K562 treated with DMSO at 1 percent for 24 hours (cell line): ENCODE data around the gene UQCRC1. TPM values are rescaled to one million over a fixed set of nuclear protein-coding genes. Genes with fewer than 3 reads are reported as not detected.

Experiments
- total RNA-seq: library from RNA; unstranded; fragments of 300-600 nt; gene quantifications from 2 replicates; pipeline ENCODE4 v1.2.3, GENCODE V29; 2022; ENCODE audit warnings: low read depth; ENCODE audit not compliant: insufficient read depth

UQCRC1 gene
- 313 and 317 TPM in 2 replicates for total RNA-seq

GRCh38 chr3:48609088-48610005 lies at the start of gene UQCRC1:
Gene UQCRC1 (minus strand): TSS chr3:48609646. CDS start chr3:48609620, 26 bp downstream.

GRCh38 chr3:48635222-48636021 lies 26.0 kb upstream of the UQCRC1 start, which contains the start of gene SLC26A6:
Gene SLC26A6 (minus strand): TSS chr3:48635461. CDS start chr3:48635393, 68 bp downstream.

GRCh38 chr3:48621461-48621869 lies 12.0 kb upstream of the UQCRC1 start, which contains the start of gene TMEM89:
Gene TMEM89 (minus strand): TSS chr3:48621769. CDS start chr3:48621756, 13 bp downstream.

GRCh38 chr3:48595075-48595525 lies 14.3 kb downstream of the UQCRC1 start, which contains the start of gene COL7A1:
Gene COL7A1 (minus strand): TSS chr3:48595329. CDS start chr3:48595159, 170 bp downstream.

GRCh38 chr3:48563382-48563918 lies 46.0 kb downstream of the UQCRC1 start, which contains the start of gene UCN2:
Gene UCN2 (minus strand): TSS chr3:48563781. CDS start chr3:48563124, 657 bp downstream.

GRCh38 chr3:48556796-48557626 lies 52.4 kb downstream of the UQCRC1 start, which contains the start of gene PFKFB4:
Gene PFKFB4 (minus strand): TSS chr3:48556803. CDS start chr3:48556777, 26 bp downstream.

Other genes starting within 250 kb of the UQCRC1 start
- gene FBXW12, start 237.4 kb downstream of the UQCRC1 start, total RNA-seq = not detected in 2 replicates
- gene PLXNB1, start 179.6 kb downstream of the UQCRC1 start, total RNA-seq = 10.6 and 20.6 TPM in 2 replicates
- gene CCDC51, start 169.5 kb downstream of the UQCRC1 start, total RNA-seq = 11.3 and 13.1 TPM in 2 replicates
- 140 and 171 TPM in 2 replicates for gene TMA7, start 169.4 kb downstream of the UQCRC1 start, total RNA-seq
- 7.0 and 7.4 TPM in 2 replicates for gene ATRIP, start 162.9 kb downstream of the UQCRC1 start, total RNA-seq
- 122 and 130 TPM in 2 replicates for gene SHISA5, start 105.5 kb downstream of the UQCRC1 start, total RNA-seq
- 11.1 and 11.2 TPM in 2 replicates for gene PFKFB4, start 52.8 kb downstream of the UQCRC1 start, total RNA-seq
- gene UCN2, start 45.9 kb downstream of the UQCRC1 start, total RNA-seq = not detected in 2 replicates
- gene COL7A1, start 14.3 kb downstream of the UQCRC1 start, total RNA-seq = 1.1 and 1.5 TPM in 2 replicates
- gene TMEM89, start 12.1 kb upstream of the UQCRC1 start, total RNA-seq = not detected in 2 replicates
- 21.8 and 28.5 TPM in 2 replicates for gene SLC26A6, start 25.8 kb upstream of the UQCRC1 start, total RNA-seq
- 1.7 and 2.1 TPM in 2 replicates for gene CELSR3, start 53.2 kb upstream of the UQCRC1 start, total RNA-seq
- 25.6 and 27.7 TPM in 2 replicates for gene NCKIPSD, start 76.3 kb upstream of the UQCRC1 start, total RNA-seq
- 56.1 and 62.7 TPM in 2 replicates for gene IP6K2, start 107.6 kb upstream of the UQCRC1 start, total RNA-seq
- gene PRKAR2A, start 238.2 kb upstream of the UQCRC1 start, total RNA-seq = 106 and 110 TPM in 2 replicates